WTC11 (cell line): ENCODE data around the gene RPS18. TPM values are rescaled to one million over a fixed set of nuclear protein-coding genes. Genes with fewer than 3 reads are reported as not detected.

Experiments used
- ATAC-seq: fragments of 200-7000 bp; cut with Tn5 transposase; 2 replicates; pipeline ENCODE4 v1.10.0; 2021; ENCODE audit warnings: mild to moderate bottlenecking, moderate library complexity
- CTCF ChIA-PET: fragments of 300-600 bp; sonication (Branson Sonifier 250); formaldehyde crosslinking; loops from one replicate; lab custom pipeline; 2021; ENCODE audit warnings: antibody characterized with exemption; lab: Charles Lee
- POLR2A ChIA-PET: fragments of 350-600 bp; sonication (Branson Sonifier 250); formaldehyde crosslinking; loops from one replicate; lab custom pipeline; 2021; ENCODE audit warnings: antibody characterized with exemption; lab: Charles Lee
- DNase-seq: peaks from one replicate; pipeline ENCODE4 v3.0.0; 2021; ENCODE audit warnings: low spot score
- H3K27ac Mint-ChIP-seq: 2 replicates; pipeline ENCODE4 v1.8.0; 2021; ENCODE audit warnings: mixed read lengths
- H3K27me3 Mint-ChIP-seq: 2 replicates; pipeline ENCODE4 v1.8.0; 2021; ENCODE audit warnings: low read depth, mild to moderate bottlenecking, moderate library complexity, mixed read lengths
- H3K36me3 Mint-ChIP-seq: 2 replicates; pipeline ENCODE4 v1.8.0; 2021; ENCODE audit warnings: mixed read lengths
- H3K4me1 Mint-ChIP-seq: 2 replicates; pipeline ENCODE4 v1.8.0; 2022; ENCODE audit warnings: mixed read lengths
- H3K4me3 Mint-ChIP-seq: 2 replicates; pipeline ENCODE4 v1.8.0; 2021; ENCODE audit warnings: mild to moderate bottlenecking, moderate library complexity, mixed read lengths
- H3K9me3 Mint-ChIP-seq: 2 replicates; pipeline ENCODE4 v1.8.0; 2021; ENCODE audit warnings: mixed read lengths
- E2F5 ChIP-seq: sonication (generic); formaldehyde crosslinking; IDR thresholded peaks from 2 replicates; pipeline ENCODE4 v1.8.1; 2022; ENCODE audit warnings: mild to moderate bottlenecking, moderate library complexity, missing genetic modification reagents
- EMX1 ChIP-seq: fragments of 250-450 bp; sonication (Bioruptor Pico); IDR thresholded peaks from 2 replicates; pipeline ENCODE4 v1.8.0; 2021; ENCODE audit warnings: mild to moderate bottlenecking
- ESRRA ChIP-seq: sonication (generic); formaldehyde crosslinking; IDR thresholded peaks from 2 replicates; pipeline ENCODE4 v1.8.1; 2022; ENCODE audit warnings: mild to moderate bottlenecking, missing genetic modification reagents, borderline replicate concordance
- HMGA2 ChIP-seq: fragments of 250-450 bp; sonication (Bioruptor Pico); IDR thresholded peaks from 2 replicates; pipeline ENCODE4 v1.4.0; 2021; ENCODE audit warnings: mild to moderate bottlenecking, moderate library complexity
- IRF1 ChIP-seq: sonication (generic); formaldehyde crosslinking; IDR thresholded peaks from 2 replicates; pipeline ENCODE4 v1.8.0; 2023; ENCODE audit warnings: missing genetic modification reagents
- KAT7 ChIP-seq: sonication (generic); formaldehyde crosslinking; IDR thresholded peaks from 2 replicates; pipeline ENCODE4 v1.8.1; 2023; ENCODE audit warnings: missing genetic modification reagents, mild to moderate bottlenecking, borderline replicate concordance
- MXD4 ChIP-seq: fragments of 250-450 bp; sonication (Bioruptor Pico); IDR thresholded peaks from 2 replicates; pipeline ENCODE4 v1.8.0; 2021; ENCODE audit warnings: mild to moderate bottlenecking, moderate library complexity, borderline replicate concordance
- MYBL2 ChIP-seq: sonication (generic); formaldehyde crosslinking; IDR thresholded peaks from 2 replicates; pipeline ENCODE4 v1.8.1; 2023; ENCODE audit warnings: mild to moderate bottlenecking, moderate library complexity, missing genetic modification reagents
- NFYB ChIP-seq: sonication (generic); formaldehyde crosslinking; conservative IDR thresholded peaks from 2 replicates; pipeline ENCODE4 v1.8.0; 2022; ENCODE audit warnings: low read depth, missing genetic modification reagents
- NR2C2 ChIP-seq: sonication (generic); formaldehyde crosslinking; IDR thresholded peaks from 2 replicates; pipeline ENCODE4 v1.8.0; 2022; ENCODE audit warnings: mild to moderate bottlenecking, missing genetic modification reagents
- OVOL2 ChIP-seq: fragments of 250-450 bp; sonication (Bioruptor Pico); IDR thresholded peaks from 2 replicates; pipeline ENCODE4 v1.9.0; 2021; ENCODE audit warnings: mild to moderate bottlenecking, borderline replicate concordance
- PRDM15 ChIP-seq: sonication (generic); formaldehyde crosslinking; IDR thresholded peaks from 2 replicates; pipeline ENCODE4 v1.8.0; 2022; ENCODE audit warnings: missing genetic modification reagents
- RELA ChIP-seq: sonication (generic); formaldehyde crosslinking; IDR thresholded peaks from 2 replicates; pipeline ENCODE4 v1.8.1; 2022; ENCODE audit warnings: missing genetic modification reagents, mild to moderate bottlenecking, borderline replicate concordance
- RORB ChIP-seq: fragments of 250-450 bp; sonication (Bioruptor Pico); IDR thresholded peaks from 2 replicates; pipeline ENCODE4 v1.9.0; 2021; ENCODE audit warnings: mild to moderate bottlenecking
- STAT6 ChIP-seq: sonication (generic); formaldehyde crosslinking; conservative IDR thresholded peaks from 2 replicates; pipeline ENCODE4 v1.8.1; 2023; ENCODE audit warnings: mild to moderate bottlenecking, low read depth, missing genetic modification reagents, moderate library complexity
- TEAD4 ChIP-seq: sonication (generic); formaldehyde crosslinking; IDR thresholded peaks from 2 replicates; pipeline ENCODE4 v1.8.0; 2022; ENCODE audit warnings: mild to moderate bottlenecking, missing genetic modification reagents
- ZNF121 ChIP-seq: sonication (generic); formaldehyde crosslinking; IDR thresholded peaks from 2 replicates; pipeline ENCODE4 v1.8.0; 2023; ENCODE audit warnings: missing genetic modification reagents
- ZNF138 ChIP-seq: sonication (generic); formaldehyde crosslinking; conservative IDR thresholded peaks from 2 replicates; pipeline ENCODE4 v1.8.1; 2022; ENCODE audit warnings: mild to moderate bottlenecking, moderate library complexity, missing genetic modification reagents
- ZNF317 ChIP-seq: sonication (generic); formaldehyde crosslinking; IDR thresholded peaks from 2 replicates; pipeline ENCODE4 v1.8.1; 2023; ENCODE audit warnings: low read depth, mild to moderate bottlenecking, moderate library complexity, missing genetic modification reagents, borderline replicate concordance
- ZNF416 ChIP-seq: fragments of 250-450 bp; sonication (Bioruptor Pico); IDR thresholded peaks from 2 replicates; pipeline ENCODE4 v1.9.0; 2021; ENCODE audit warnings: mild to moderate bottlenecking, inconsistent platforms
- ZNF671 ChIP-seq: fragments of 250-450 bp; sonication (Bioruptor Pico); IDR thresholded peaks from 2 replicates; pipeline ENCODE4 v1.8.0; 2021; ENCODE audit warnings: mild to moderate bottlenecking
- total RNA-seq: library from RNA; stranded (reverse); gene quantifications from 3 replicates; pipeline ENCODE4 v1.2.3, GENCODE V29; 2021
- TF ChIP-seq, protein P1 (sequence below): fragments of 250-450 bp; sonication (Bioruptor Pico); IDR thresholded peaks from 2 replicates; pipeline ENCODE4 v1.8.0; 2021; ENCODE audit warnings: mild to moderate bottlenecking
- TF ChIP-seq, protein P2 (sequence below): sonication (generic); formaldehyde crosslinking; IDR thresholded peaks from 2 replicates; pipeline ENCODE4 v1.8.0; 2022; ENCODE audit warnings: mild to moderate bottlenecking, missing genetic modification reagents

Gene RPS18
- total RNA-seq, 1 experiment from 2014 or later: 2,857 TPM

GRCh38 chr6:33316603-33317418 is 44.9 kb downstream of the RPS18 start:
- POLR2A ChIA-PET: interaction anchor here (1.0 to 1.9 kb wide), 3 partner anchors 28 to 133 kb away, joined by 3 to 8 read pairs (median 6); no protein-coding TSS in a partner anchor
- TF ChIP-seq, protein P1, sequence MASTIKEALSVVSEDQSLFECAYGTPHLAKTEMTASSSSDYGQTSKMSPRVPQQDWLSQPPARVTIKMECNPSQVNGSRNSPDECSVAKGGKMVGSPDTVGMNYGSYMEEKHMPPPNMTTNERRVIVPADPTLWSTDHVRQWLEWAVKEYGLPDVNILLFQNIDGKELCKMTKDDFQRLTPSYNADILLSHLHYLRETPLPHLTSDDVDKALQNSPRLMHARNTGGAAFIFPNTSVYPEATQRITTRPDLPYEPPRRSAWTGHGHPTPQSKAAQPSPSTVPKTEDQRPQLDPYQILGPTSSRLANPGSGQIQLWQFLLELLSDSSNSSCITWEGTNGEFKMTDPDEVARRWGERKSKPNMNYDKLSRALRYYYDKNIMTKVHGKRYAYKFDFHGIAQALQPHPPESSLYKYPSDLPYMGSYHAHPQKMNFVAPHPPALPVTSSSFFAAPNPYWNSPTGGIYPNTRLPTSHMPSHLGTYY (CRISPR knock-in tag): no peak
- TF ChIP-seq OVOL2: no peak
- no peak for TF ChIP-seq E2F5 (CRISPR knock-in tag)
- no peak for TF ChIP-seq RORB
- TF ChIP-seq PRDM15 (CRISPR knock-in tag): no peak
- TF ChIP-seq HMGA2: no peak
- TF ChIP-seq ZNF317 (CRISPR knock-in tag): no peak
- no peak for TF ChIP-seq RELA (CRISPR knock-in tag)
- no peak for TF ChIP-seq MYBL2 (CRISPR knock-in tag)
- no peak for TF ChIP-seq NFYB (CRISPR knock-in tag)
- TF ChIP-seq, protein P2, sequence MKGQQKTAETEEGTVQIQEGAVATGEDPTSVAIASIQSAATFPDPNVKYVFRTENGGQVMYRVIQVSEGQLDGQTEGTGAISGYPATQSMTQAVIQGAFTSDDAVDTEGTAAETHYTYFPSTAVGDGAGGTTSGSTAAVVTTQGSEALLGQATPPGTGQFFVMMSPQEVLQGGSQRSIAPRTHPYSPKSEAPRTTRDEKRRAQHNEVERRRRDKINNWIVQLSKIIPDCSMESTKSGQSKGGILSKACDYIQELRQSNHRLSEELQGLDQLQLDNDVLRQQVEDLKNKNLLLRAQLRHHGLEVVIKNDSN (CRISPR knock-in tag): no peak
- DNase-seq (no peak), ATAC-seq (no peak)
- peak overlapping the region; percentile 71 for H3K4me3 Mint-ChIP-seq
- H3K36me3 Mint-ChIP-seq: peaks cover 21% of the 10 kb centered on the region
- H3K27me3 Mint-ChIP-seq: no peaks in the 10 kb centered on the region; the same call in 1 of the 2 replicates
- CTCF ChIA-PET: interaction anchor here (0.9 to 2.5 kb wide), 11 partner anchors 17 to 1168 kb away, joined by 3 to 16 read pairs (median 5); partner anchors contain the start of genes B3GALT4, CUTA, PFDN6 and RPS18
- H3K27ac Mint-ChIP-seq: peak overlapping the region; percentile 91
- H3K9me3 Mint-ChIP-seq: no peaks in the 10 kb centered on the region
- H3K4me1 Mint-ChIP-seq: peaks cover 65% of the 10 kb centered on the region

DNA sequence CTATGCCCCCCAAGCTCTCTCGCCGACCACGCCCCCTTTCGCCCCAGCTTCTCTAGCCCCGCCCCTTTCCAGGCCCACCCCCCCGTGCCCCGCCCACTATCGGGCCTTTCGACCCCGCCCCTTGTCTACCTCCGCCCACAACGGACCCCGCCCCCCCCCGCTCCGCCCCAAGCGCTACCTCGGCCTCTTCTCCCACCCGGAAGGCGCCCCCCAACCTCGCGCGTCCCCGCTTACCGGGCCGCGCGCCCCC is 45.5 kb downstream of the RPS18 start:
- Mint-ChIP-seq H3K36me3 (peaks cover 21% of the 10 kb centered on the region), H3K27me3 (no peaks in the 10 kb centered on the region; the same call in 1 of the 2 replicates), H3K27ac (peak overlapping the region; percentile 91; the same call in 1 of the 2 replicates), H3K4me1 (peaks cover 65% of the 10 kb centered on the region), H3K9me3 (no peaks in the 10 kb centered on the region), H3K4me3 (peak overlapping the region; percentile 71)
- ChIA-PET CTCF (interaction anchor here (0.6 to 2.5 kb wide), 20 partner anchors 12 to 1169 kb away, joined by 3 to 16 read pairs (median 4); partner anchors contain the start of genes B3GALT4, CUTA, PFDN6 and RPS18), POLR2A (interaction anchor here (0.7 to 1.9 kb wide), 13 partner anchors 19 to 367 kb away, joined by 3 to 8 read pairs (median 3); partner anchors contain the start of gene B3GALT4)
- ATAC-seq: no peak
- TF ChIP-seq KAT7 (CRISPR knock-in tag) (no peak), ZNF416 (CRISPR knock-in tag) (no peak), NR2C2 (no peak), ZNF671 (no peak), IRF1 (CRISPR knock-in tag) (no peak), ZNF138 (no peak), MXD4 (CRISPR knock-in tag) (no peak), ESRRA (CRISPR knock-in tag) (no peak), TEAD4 (CRISPR knock-in tag) (no peak), STAT6 (CRISPR knock-in tag) (no peak), EMX1 (CRISPR knock-in tag) (no peak), ZNF121 (no peak)
- DNase-seq: peak; percentile 69
